DND-41 (cell line): ENCODE data around the gene DDX17.

ENCODE experiments used
- CTCF ChIP-seq: IDR thresholded peaks from 2 replicates; pipeline ENCODE4 v1.5.1; 2012; ENCODE audit warnings: borderline replicate concordance, low read length, moderate library complexity, mild to moderate bottlenecking; ENCODE audit not compliant: poor library complexity, severe bottlenecking; ENCODE audit errors: extremely low read depth
- EZH2 ChIP-seq: IDR thresholded peaks from 3 replicates; pipeline ENCODE4 v1.6.1; 2012; ENCODE audit warnings: borderline replicate concordance, low read depth, mild to moderate bottlenecking, moderate library complexity, low read length, inconsistent platforms; ENCODE audit not compliant: severe bottlenecking

- TF ChIP-seq CTCF, result peak; percentile 3
- TF ChIP-seq EZH2, result no peak
These were observed 1.2 kb downstream of the DDX17 start for GRCh38 chr22:38504731-38505540.
